Stimulated activated CD8-positive, alpha-beta memory T cell treated with anti-CD3 and anti-CD28 coated beads, Interleukin-4, amount 100 ng/mL, for 24 hours (primary cell): ENCODE measurements around the gene MAP4K2.

ENCODE experiments used
- DNase-seq: peaks from one replicate; pipeline ENCODE4 v3.0.0-alpha.2; 2020; ENCODE audit warnings: low read depth

Gene MAP4K2

DNA sequence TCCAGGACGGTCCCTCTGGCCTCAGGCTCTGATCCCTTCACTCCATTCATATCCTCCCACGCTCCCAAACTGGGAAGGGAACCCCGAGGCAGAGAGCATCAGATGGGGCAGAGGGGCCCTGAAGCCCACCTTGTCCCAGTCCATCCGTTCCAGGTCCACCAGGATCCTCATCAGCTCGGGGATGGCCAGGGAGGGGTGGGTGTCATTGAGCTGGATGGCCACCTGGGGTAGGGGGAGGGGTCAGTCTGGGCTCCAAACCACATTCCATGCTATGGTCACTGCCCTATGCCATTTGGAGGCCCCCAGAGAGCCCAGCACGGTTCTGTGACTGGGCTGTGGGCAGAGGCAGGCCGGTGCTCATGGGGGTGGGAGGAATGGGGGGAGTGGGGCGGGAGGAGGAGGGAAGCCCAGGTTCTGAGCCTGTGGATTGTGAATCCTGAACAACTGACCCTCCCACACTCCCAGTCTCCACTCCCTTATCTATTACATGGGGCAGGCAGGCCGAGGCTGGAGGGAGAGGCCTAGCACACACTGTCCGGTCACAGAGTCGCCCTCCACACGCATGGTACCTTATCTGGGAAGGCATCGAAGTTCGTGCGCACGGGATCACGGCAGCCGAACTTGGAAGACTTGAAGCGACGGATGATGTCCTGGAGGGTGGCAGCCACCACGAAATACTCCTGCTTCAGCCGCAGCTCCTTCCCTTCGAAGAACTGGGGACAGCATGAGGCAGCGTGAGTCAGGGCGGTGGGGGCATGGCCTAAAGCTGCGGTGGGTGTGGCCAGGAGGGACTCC is 48.7 kb downstream of the MAP4K2 start:
- DNase-seq, result no peak

DNA sequence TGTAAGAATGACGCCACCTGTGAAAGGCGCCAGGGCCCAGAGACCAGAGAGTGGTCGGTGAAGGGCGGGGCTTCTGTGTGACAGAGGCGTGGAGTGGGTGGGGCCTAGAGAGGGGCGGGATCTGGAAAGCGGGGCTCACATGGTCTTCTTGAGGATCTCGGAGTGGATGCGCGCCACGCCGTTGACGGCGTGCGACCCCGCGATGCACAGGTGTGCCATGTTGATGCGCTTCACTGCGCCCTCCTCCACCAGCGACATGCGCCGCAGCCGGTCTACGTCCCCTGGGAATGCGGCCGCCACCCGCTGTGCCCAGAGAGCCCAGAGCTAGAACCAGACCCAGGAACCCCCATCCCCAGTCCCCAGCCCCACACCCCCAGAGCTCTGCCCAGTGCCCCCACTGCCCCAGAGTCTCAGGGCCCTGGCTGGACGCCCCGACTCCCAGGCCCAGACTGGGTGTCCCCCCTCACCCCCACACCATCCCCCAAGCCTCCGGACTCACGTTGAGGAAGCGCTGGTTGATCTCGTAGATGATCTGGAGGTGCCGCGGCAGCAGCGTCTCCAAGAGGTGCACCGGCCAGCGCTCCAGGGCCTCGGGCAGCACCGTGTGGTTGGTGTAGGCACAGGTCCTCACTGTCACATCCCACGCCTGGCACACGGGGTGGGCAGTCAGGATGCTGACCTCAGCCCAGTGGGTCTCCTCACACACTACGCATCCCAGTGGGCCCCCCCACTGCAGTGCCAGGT is 49.5 kb downstream of the MAP4K2 start:
- no peak for DNase-seq

DNA sequence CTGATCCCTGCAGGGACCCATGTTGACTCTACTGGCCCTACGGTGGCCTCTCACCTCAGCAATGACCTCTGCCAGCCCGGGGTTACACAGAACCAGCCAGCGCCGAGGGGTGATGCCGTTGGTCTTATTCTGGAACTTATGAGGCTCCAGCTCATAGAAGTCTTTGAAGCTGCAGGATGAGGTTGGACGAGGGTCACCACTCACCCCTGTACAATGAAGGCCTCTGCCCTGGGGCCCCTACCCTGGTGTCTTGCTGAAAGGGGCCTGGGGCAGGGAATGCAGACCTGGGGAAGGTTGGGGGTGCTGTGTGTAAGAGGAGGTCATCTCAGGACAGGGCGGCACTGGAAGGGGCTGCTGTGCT is 50.0 kb downstream of the MAP4K2 start:
- DNase-seq, result no peak

DNA sequence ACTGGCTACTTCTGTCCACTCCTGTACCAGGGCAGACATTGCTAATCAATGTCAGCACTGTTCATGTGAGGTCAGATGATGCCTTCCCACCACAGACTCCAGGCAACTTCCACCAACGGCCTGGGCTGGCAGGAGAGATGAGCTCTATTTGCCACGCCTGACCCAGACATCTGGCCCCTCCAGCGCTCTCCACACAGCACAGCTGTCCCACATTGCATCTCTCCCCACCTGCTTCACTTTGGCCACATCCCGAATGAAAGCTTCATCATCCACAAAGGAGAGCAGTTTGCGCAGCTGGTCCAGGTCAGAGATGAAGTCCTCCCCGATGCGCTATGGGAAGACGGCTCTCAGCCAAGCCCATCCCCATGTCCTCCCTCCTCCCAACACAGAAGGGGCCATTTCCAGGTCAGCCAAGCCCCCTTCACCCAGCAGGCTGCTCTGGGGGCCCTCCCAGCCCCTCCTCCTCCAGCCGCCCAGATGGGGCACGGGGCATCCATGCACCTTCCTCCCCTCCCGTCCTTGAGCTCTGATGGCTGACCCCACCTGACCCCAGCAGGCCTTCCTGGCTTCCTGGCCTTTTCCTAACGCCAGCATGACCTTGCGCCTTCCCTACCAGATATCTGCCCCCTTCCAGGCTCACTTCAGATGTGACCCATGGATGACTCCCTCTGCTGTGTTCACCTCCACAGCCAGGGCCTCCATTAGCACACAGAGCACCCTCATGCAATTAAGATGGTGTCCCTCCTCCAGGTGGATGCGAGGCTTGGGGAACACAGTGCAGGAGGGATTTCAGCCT is 50.6 kb downstream of the MAP4K2 start:
- DNase-seq, result no peak

DNA sequence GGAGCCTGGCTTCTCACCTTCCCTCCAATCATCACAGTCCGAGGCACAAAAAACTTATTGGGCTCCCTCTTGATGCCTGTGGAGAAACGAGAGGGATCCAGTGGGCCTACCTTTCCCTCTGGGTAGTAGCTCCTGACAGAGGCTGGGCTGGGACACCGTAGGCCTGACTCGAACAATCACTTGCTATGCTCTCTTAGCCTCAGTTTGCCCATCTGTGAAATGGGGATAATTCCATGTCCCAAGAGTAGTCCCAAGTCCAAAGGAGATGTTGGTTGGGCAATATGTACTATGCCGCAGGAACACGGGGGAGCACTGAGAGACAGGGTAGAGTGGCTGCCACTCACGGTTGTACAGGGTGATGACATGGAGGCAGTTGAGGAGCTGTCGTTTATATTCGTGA is 51.4 kb downstream of the MAP4K2 start:
- no peak for DNase-seq

DNA sequence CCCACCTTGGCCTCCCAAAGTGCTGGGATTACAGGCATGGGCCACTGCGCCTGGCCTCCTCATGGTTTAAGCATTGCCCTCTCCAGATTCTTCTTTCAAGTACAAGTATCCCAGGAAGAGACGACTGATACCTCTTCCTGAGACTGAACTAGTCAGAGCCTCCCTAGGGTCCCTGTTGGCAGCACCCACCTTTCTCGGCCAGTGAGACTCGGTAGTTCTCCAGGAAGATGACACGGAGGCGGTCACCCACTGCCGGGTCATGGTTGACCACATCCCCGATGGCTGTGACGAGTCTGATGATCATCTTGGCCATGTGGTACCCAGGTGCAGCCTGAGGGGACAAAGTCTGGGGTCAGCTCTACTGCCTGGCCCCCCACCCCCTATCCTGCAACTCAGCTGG is 51.9 kb downstream of the MAP4K2 start:
- DNase-seq, result no peak

DNA sequence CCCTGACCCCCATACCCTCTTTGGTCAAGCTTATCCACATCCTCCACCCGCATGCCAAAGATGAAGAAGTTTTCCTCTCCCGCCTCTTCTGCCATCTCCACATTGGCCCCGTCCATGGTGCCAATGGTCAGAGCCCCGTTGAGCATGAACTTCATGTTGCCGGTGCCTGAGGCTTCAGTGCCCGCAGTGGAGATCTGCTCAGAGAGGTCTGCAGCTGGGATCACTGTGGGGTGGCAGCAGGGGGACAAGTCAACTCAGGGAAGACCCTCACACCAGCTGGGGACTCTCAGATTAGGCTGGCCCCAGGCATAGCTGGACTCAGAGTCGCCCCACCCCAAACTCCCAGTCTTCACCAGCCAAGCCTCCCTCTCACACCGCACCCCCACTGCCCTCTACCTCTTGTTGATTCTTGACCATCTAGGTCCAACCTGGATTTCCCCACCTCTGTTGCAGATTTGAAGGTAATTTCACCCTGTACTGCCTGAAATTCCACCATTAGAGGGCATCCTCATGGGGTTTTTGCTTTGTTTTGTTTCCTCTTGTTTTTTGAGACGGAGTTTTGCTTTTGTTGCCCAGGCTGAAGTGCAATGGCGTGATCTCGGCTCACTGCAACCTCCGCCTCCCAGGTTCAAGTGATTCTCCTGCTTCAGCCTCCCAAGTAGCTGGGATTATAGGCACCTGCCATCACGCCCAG is 52.5 kb downstream of the MAP4K2 start:
- DNase-seq, result no peak

DNA sequence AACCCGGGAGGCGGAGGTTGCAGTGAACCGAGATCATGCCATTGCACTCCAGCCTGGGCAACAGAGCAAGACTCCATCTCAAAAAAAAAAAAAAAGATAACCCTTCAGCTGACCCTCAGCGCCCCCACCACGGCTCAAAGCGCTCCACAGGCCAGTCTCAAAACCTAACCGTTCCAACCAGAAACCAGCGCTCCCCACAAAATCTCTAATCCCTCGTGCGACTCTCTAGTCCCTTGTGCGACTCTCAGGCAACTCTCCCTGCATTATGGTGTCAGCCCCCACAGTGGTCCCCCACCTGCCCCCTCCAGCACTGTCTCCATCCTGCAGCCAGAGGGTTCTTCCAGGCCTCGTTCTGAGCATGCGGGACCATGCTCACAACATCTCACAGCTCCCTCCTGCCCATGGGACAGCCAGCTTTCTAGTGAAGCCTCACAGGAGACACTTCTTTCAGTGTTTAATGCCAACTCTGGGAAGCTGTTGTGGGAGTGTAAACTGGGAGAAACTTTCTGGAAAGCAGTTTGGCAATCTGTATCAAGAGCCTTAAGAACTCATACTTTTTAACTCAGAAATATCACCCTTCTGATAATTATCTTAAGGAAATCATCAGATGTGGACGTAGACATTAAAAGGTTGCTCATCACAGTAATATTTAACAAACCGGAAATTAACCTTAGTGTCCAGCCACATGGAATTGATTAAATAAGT is 54.9 kb downstream of the MAP4K2 start:
- no peak for DNase-seq

DNA sequence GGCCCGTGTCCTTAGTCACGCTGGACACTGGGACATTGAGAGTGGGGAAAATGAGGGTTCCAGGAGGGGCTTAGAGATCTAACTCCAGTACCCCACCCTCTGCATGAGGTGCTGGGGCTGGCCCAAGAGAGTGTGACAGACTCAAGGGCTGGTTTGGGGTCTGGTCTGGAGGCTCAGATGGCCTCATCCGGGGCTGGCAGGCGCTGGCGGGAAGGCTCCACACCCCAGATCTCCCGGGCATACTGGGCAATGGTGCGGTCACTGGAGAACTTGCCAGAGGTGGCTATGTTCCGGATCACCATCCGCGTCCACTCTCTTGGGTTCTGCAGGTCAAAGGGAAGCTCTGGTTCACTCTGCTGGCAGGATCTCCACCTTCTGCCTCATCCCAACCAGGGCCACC is 56.5 kb downstream of the MAP4K2 start:
- DNase-seq, result no peak

DNA sequence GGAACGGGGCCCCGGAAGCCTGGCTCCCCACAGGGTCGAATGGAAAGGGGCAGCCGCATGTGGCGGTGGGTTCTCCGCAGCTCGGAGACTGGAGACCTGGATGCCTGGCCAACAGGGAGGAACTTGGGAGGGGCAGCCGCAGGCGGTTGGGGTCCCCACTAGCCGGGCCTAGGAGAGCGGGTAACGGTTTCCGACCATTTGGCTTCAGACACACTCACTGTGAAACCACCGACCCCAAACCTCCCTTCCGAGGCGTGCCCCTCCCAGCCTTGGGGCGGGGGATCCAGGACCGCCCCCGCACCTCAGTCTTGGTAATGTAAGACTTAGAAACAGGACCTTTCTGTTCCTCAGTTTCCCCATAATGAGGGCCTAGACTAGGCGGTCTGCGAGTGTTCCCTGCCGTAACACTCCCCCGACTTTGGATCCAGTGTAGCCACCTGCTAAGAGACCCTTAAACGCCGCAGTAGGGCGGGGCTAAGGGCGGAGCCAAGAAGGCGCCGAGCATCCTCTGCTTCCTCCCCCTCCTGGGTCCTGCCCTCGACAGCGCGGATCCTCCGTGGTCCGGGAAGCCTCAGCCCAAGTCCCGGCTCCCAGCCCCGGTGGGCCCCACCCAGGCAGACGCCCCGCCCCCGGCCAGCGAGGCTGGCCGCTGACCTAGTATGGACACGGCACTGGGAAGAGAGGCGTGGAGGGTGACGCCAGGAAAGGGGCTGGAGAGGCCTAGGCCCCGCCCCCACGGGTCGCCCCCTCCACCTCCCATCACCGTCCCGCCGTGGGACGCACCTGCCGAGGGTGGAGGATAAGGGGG is 57.3 kb downstream of the MAP4K2 start:
- peak; percentile 57 for DNase-seq

DNA sequence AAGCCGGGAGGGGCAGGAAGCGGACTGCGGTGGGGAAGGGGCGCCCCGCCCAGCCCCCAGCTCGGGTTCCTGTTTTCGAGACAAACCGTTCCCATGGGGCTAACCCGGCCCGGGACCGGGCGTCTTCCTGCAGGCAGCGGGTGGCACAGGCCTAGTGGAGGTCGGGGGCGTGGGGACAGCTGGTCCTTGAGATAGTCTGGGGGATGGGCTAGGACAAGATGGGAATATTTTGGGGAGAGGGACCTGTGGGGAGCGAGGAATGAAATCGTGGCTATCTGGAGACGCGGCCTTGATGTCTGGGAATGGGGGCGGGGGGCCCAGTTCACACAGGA is 57.9 kb downstream of the MAP4K2 start:
- DNase-seq, result peak; percentile 45

DNA sequence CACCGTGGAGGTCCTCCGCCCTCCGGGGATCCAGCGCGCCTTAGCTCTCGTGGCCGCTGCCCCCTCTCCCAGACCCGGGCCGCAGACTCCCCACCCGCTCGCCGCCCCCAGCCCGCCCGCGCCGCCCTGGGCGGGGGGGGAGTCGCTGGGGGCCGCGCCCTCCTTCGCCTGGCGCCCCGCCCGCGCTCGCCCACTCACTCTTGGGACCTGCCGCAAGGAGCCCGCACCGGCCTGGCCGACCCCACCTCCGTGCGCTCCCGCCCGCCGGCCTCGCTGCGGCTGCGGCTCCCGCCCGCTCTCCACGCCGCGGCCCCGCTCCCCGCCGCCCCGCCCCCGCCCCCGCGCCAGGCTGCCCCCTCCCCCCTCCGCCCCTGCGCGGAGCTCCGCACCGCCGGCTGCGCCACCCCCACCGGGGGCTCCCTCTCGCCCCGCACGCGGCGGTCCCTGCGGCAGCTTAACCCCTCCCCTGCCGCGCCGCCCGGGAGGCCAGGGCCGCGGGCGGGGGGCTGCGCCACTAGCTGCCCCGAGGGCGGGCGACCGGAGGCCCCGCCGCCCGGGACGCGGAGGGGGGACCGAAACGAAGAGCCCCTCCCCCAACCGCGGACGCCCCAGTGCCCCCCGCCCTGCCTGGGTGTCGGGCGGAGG is 58.3 kb downstream of the MAP4K2 start:
- DNase-seq, result no peak

DNA sequence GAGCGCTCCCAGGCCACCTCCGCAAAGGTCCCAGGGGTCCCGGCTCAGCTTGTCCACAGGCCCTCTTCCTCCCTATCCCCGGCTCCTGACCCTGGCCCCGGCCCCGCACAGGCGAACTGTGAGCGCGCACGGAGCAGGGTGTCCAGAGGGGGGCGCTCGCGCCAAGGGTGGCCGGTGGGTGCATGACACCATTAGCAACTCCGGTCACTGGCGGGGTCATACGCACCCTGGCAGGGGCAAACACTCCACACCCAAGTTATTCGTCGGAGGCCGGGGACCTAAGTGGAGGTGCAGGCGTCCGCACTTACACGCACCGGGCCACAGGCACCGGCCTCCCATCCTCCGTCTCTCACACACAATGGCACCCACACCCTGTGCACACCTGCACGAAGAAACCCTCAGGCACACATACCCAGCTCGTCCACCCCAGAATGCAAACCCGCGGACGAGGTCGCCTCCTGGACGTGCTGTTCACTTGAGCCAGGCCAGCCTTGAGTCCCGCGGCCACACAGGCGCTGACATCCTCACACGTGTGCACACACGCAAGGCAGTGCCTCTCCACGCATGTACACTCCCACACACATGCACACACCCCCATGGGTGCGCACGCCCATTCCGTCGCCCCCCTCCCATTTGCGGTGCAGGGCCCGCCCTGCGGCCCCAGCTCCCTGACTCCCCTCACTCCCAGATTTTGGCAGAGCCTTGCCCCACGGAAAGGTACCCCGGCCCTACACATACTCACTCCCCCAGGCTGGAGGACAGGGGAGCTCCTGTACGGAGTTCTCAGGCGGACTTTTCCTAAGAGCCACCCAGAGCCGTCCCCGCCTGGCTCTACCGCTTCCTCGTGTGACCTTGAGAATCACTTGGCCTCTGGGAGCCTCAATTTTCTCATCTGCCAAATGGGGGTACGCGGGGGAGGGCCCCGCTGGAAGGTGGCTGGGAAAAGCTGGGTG is 59.1 kb downstream of the MAP4K2 start, which contains the start of gene RASGRP2:
RASGRP2 (minus strand) TSS at position 552 of the 953 bp plus-strand sequence. CDS start 1,276 bp downstream, outside the sequence.
- DNase-seq, result peak; percentile 65

DNA sequence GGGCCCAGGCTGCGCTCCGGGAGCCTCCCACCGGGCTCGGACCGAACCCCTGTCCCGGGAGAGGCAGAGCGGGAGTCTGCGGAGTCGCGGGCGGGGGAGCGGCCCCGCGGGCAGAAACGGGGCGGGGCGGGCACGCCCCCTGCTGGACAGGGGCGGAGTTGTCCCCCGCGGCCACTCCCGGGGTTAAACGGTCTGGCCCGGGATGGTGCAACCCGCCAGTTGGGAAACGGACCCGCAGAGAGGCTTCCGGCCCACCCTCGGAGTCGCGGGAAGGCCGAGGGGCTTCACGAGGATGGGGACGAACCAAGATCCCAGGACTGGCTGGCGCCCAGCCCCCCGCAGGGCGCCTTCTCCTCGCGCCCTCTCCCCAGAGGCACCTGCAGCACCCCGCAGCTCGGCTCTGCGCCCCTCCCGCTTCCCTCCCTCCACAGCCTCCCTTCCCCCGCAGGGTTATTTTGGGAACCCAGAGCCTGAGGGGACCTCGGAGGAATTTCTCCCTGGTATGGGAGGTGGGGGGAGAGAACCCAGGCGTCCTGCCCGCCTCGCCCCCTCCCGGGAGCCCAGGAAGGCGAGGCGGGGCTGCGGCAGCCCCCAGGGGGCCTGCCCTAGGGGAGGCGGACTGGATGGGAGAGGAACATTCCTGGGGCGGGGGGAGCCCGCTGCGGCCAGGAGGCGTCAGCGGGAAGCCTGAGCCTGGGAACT is 60.0 kb downstream of the MAP4K2 start:
- DNase-seq, result peak; percentile 65

DNA sequence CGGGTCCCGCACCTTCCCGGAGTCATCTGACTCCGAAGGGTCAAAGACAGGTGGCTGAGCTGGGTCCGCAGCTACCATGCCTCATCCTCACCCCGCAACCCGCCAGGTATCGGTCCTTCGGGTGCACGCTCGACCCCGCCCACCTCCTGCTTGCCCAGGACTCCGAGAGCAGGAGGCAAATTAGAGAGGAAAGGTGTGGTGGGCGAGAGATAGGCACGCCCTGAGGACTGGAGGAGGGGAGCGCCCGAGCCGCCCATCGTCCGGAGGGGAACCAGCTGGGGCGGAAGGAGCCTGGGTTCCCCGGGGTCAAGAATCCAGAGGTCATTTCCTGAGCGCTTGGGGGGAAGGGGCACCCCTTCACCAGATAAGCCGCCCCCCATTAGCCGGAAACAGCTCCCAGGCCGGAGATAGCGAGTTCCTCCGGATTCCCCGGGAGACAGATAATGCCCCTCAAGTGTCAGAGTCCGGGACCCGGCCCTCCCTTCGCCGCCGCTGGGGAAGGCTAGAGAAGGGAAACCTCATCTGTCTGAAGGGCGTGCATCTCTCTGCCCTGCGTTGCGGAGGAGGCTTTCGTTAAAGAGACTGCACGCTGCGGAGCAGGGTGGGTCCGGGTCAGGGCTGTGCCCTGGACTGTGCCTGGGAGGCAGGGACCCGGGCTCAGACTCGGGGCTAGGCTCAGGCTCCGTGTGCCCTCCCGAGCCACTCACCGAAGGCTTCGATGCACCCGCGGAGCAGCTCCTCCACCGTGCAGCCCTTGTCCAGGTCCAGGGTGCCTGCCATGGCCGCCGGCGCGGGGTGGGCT is 60.7 kb downstream of the MAP4K2 start:
- DNase-seq, result no peak

DNA sequence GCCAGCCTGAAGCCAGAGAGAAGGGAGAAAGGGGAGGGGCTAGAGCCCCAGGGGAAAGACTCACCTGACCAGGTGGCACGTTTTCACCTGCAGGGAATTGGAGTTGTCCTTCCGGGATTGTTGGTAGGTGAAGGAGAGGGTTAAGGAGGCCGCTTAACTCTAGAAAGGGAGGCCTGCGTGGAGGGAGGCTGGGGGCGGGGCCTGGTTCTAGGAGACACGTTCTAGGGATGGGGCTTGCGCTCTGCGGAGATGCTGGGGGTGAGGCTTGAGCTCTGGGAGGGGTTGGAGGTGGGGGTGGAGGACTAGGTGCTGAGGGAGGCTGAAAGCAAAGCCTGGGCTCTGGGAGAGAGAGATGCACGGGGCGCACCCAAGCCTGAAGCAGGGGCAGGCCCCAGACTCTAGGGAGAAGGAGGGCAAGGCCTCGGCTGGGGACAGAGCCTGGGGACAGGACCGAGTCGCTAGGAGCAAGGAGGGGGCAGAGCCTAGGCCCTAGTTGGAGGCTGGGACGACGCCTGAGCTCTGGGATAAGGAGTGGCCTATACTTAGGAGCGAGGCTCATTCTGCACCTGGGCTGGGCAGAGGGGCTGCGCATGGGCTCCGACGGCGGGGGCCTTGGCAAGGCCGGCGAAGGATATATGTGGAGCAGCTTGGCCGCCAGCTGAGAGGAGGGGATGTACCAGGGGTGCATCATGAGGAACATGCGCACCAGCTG is 61.5 kb downstream of the MAP4K2 start:
- DNase-seq, result no peak

DNA sequence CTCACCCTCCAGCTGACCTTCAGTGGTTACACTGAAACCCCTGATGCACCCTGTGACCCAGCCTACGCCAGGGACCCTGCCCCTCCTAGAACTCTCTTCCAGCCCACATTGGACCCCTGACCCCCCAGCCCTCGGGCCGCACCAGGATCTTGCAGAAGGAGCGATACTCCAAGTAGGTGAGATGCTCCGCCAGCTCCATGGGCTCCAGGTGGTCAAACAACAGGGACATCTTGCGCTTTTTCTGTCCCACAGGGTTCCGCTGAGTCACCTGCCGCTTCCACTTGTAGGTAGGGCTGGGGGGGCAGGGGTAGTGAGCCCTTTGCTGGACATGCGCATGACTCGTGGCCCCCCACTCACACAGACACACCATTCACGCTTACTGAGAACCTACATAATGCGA is 63.1 kb downstream of the MAP4K2 start:
- DNase-seq, result no peak
